ENCODE measurements around the gene SLC12A9. TPM values are rescaled to one million over a fixed set of nuclear protein-coding genes. Genes with fewer than 3 reads are reported as not detected.

SLC12A9 gene
- total RNA-seq, 1 donor from 2014 or later = 19.4 TPM

GRCh38 chr7:100878685-100879084 is 26.2 kb downstream of the SLC12A9 start:
- peaks cover 26 to 55% of the 10 kb centered on the region in 2 donors for H3K36me3 ChIP-seq
- H3K4me1 ChIP-seq = peaks cover 13 to 33% of the 10 kb centered on the region in 2 donors
- TF ChIP-seq CTCF (IDR thresholded peaks at IDR 0.05) = no peak
- no peaks in the 10 kb centered on the region for H3K27me3 ChIP-seq
- H3K4me3 ChIP-seq = no peak overlapping the region
- no peak overlapping the region for H3K27ac ChIP-seq
- no peaks in the 10 kb centered on the region for H3K9me3 ChIP-seq
- intact Hi-C loops (cut with DNase I) = no loop called here
- no peak for DNase-seq (ENCODE audit: low spot score in 2 of 2)

GRCh38 chr7:100879685-100880261 is 27.3 kb downstream of the SLC12A9 start:
- no peak for DNase-seq (ENCODE audit: low spot score in 2 of 2)
- Histone ChIP-seq H3K36me3 (peaks cover 34 to 60% of the 10 kb centered on the region in 2 donors), H3K27me3 (no peaks in the 10 kb centered on the region), H3K4me3 (no peak overlapping the region), H3K9me3 (no peaks in the 10 kb centered on the region), H3K4me1 (peaks cover 9 to 25% of the 10 kb centered on the region in 2 donors), H3K27ac (no peak overlapping the region)
- no peak for TF ChIP-seq CTCF (IDR thresholded peaks at IDR 0.05)
- intact Hi-C loops (cut with DNase I) = loop anchor here (10.0 kb wide), 1 partner anchor 365 kb away; the partner anchor contains the start of gene FIS1

- Histone ChIP-seq H3K4me3 (no peak overlapping the region), H3K4me1 (peaks cover 9 to 24% of the 10 kb centered on the region in 2 donors), H3K27me3 (no peaks in the 10 kb centered on the region), H3K9me3 (no peaks in the 10 kb centered on the region), H3K27ac (no peak overlapping the region), H3K36me3 (peaks cover 43 to 69% of the 10 kb centered on the region in 2 donors)
- TF ChIP-seq CTCF (IDR thresholded peaks at IDR 0.05) = no peak
- intact Hi-C loops (cut with DNase I) = loop anchor here (10.0 kb wide), 1 partner anchor 364 kb away; the partner anchor contains the start of gene FIS1
- DNase-seq (ENCODE audit: low spot score in 2 of 2) = no peak
These were observed 28.1 kb downstream of the SLC12A9 start for GRCh38 chr7:100880645-100881044.

GRCh38 chr7:100881136-100881535 is 28.6 kb downstream of the SLC12A9 start:
- TF ChIP-seq CTCF (IDR thresholded peaks at IDR 0.05) = no peak
- Histone ChIP-seq H3K9me3 (no peaks in the 10 kb centered on the region), H3K27me3 (no peaks in the 10 kb centered on the region), H3K36me3 (peaks cover 47 to 74% of the 10 kb centered on the region in 2 donors), H3K4me3 (no peak overlapping the region), H3K4me1 (peaks cover 5 to 19% of the 10 kb centered on the region in 2 donors), H3K27ac (no peak overlapping the region)
- no peak for DNase-seq (ENCODE audit: low spot score in 2 of 2)
- intact Hi-C loops (cut with DNase I) = loop anchor here (10.0 kb wide), 1 partner anchor 364 kb away; the partner anchor contains the start of gene FIS1

- intact Hi-C loops (cut with DNase I) = loop anchor here (10.0 kb wide), 1 partner anchor 363 kb away; the partner anchor contains the start of gene FIS1
- Histone ChIP-seq H3K36me3 (peaks cover 58 to 85% of the 10 kb centered on the region in 2 donors), H3K4me3 (no peak overlapping the region), H3K27me3 (no peaks in the 10 kb centered on the region), H3K4me1 (peaks cover 0 to 10% of the 10 kb centered on the region in 2 donors), H3K27ac (no peak overlapping the region), H3K9me3 (no peaks in the 10 kb centered on the region)
- no peak for TF ChIP-seq CTCF (IDR thresholded peaks at IDR 0.05)
- DNase-seq (ENCODE audit: low spot score in 2 of 2) = no peak
These were observed 29.7 kb downstream of the SLC12A9 start for GRCh38 chr7:100882201-100882600.

Data from ascending aorta (tissue), 2 donors.